K562 (cell line): ENCODE data around the gene PRRC2B. TPM values are rescaled to one million over a fixed set of nuclear protein-coding genes. Genes with fewer than 3 reads are reported as not detected.

Experiments used
- CBX1 ChIP-seq: sonication (generic); IDR thresholded peaks from 2 replicates; pipeline ENCODE4 v1.6.1; 2016; ENCODE audit warnings: antibody characterized with exemption, low read depth, mild to moderate bottlenecking
- CHD7 ChIP-seq: fragments of 200-600 bp; sonication (generic); IDR thresholded peaks from one replicate; pipeline ENCODE4 v1.6.1; 2012; ENCODE audit warnings: mild to moderate bottlenecking, low read depth, low read length, inconsistent platforms
- FOS ChIP-seq: IDR thresholded peaks from 3 replicates; pipeline ENCODE4 v1.6.1; 2011; ENCODE audit not compliant: insufficient read length; ENCODE audit errors: extremely low read depth
- PHF20 ChIP-seq: fragments of 450-650 bp; IDR thresholded peaks from 2 replicates; pipeline ENCODE4 v1.6.1; 2018; ENCODE audit not compliant: partially characterized antibody
- PML ChIP-seq: IDR thresholded peaks from 2 replicates; pipeline ENCODE4 v1.6.1; 2012; ENCODE audit warnings: low read length, inconsistent platforms
- SPI1 ChIP-seq: IDR thresholded peaks from 2 replicates; pipeline ENCODE4 v1.6.1; 2011; ENCODE audit warnings: low read depth, low read length, control low read depth, borderline replicate concordance
- SREBF1 ChIP-seq: fragments of 150-350 bp; IDR thresholded peaks from 2 replicates; pipeline ENCODE4 v1.6.1; 2014; ENCODE audit warnings: antibody characterized with exemption, low read depth, low read length, borderline replicate concordance
- ZNF311 ChIP-seq: fragments of 250-450 bp; sonication (Bioruptor Pico); IDR thresholded peaks from 2 replicates; pipeline ENCODE4 v1.4.0; 2020; ENCODE audit warnings: mild to moderate bottlenecking, moderate library complexity
- ZNF512 ChIP-seq: IDR thresholded peaks from 2 replicates; pipeline ENCODE4 v1.6.1; 2016; ENCODE audit warnings: missing genetic modification characterization, missing compliant biosample characterization
- polyA plus RNA-seq, 8 experiments: library from polyadenylated mRNA; depleted of rRNA in 4 of 8; stranded (reverse) in 5 of 8; unstranded in 3 of 8; fragments of >200 nt; fragmentation: Nextera tagmentation in 2 of 8; fragmentation: Illumina TruSeq in 1 of 8; extraction: Ambion mirVana in 2 of 8; extraction: Trizol in 1 of 8; gene quantifications; 2 replicates each; pipeline versions ENCODE4 v1.2.1 to v1.2.3, GENCODE V29; 2011 to 2014; ENCODE audit warnings: inconsistent platforms in 1 of 8, missing spikeins in 1 of 8
- total RNA-seq, 7 experiments: library from RNA; depleted of rRNA in 6 of 7; stranded (reverse); fragments of >200 nt in 6 of 7; fragmentation: Illumina TruSeq in 2 of 7; extraction: Trizol in 2 of 7; gene quantifications; 2 replicates each; pipeline versions ENCODE4 v1.2.1 to v1.2.3, GENCODE V29; 2011 to 2021; ENCODE audit warnings: low replicate concordance in 1 of 7

The PRRC2B gene
- total and polyA plus RNA-seq, 9 of the 15 experiments (the other 6 are each of a cell fraction or from before 2014, with no cell fraction given), result 0.34 to 125 (median 30.9) TPM

DNA sequence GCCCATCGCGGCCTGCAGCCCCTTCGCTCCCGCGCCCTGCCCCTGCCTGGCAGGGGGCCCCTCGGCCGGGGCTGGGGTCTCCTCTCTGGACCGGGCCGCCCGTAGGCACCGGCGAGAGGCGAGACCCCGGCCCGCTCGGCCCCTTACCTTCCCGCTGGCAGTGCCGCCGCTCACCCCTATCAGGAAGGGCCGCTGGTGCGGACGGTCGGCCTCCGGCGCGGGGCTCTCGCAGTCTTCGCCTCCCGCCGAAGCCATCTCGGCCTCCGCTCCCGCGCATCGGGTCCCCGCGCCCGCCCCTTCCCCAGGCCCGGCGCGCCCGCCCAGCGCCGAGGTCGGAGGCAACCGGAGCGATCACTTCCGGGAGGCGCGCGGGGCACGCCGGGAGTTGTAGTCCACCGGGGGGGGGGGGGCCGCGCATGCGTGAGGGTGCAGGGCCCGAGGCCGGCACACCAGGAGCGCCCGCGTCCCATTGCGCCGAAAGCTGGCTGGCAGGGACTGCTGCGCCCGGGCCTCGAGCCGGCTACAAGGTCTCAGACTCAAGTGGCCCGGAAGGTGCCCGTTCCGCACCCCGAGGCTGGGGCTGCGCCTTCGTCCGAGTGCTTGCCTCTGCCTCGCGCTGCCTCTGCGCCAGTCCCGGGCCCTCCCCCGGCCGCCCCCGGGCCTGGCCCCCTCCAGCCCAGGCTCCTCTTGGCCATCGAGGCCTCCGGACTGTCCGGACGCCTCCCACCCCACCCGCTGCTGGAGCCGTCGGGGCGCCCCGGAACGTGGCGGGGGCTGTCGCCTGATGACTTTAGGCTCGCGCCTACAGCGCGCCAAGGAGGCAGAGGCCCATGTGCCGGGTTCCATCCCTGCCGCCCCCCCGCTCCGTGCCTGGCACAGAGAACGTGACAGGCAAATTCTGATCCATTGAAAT is 137.3 kb downstream of the PRRC2B start, which contains the start of gene UCK1 (continued):
- TF ChIP-seq ZNF311 (CRISPR knock-in tag) (no peak), SPI1 (no peak), CHD7 (no peak), PML (no peak), ZNF512 (no peak), CBX1 (0 out of 2 replicates have a peak, but pooled peaks have one; percentile 12), FOS (no peak), SREBF1 (no peak), PHF20 (peak; percentile 71)
